ENCODE results near the gene MECR.

Gene MECR

DNA sequence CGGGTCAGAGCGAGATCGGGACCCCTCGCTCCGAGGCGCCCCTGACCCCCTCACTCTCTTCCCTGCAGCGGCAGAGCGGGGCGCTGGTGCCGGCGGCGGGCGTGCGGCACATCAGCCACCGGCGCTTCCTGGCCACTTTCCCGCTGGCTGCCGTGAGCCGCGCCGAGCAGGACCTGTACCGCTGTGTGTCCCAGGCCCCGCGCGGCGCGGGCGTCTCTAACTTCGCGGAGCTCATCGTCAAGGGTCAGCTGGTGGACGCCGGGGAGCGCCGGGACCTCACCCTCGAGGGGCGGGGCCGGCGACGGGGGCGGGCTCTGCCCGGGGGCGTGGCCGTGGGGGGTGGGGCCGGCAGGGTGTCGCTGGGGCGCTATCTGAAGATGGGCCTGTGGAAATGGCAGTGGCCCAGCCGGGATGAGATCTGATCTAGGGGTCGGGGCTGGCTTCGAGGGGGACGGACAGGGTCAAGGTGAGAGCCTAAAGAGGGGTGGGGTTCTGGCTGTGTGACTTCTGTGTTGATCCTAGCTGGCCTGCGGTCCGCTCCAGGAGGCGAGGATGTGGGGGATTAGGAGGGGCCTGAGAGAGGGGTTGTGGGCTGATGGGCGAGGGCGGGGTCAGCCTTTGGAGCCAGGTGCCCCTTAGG is 29.2 kb upstream of the MECR start:
- Mint-ChIP-seq H3K36me3 (ENCODE audit: low read depth) (no peaks in the 10 kb centered on the region), H3K4me1 (ENCODE audit: low read depth) (peaks cover 14% of the 10 kb centered on the region), H3K27me3 (peaks cover 62% of the 10 kb centered on the region), H3K4me3 (peak overlapping the region; percentile 69), H3K27ac (no peak overlapping the region), H3K9me3 (no peaks in the 10 kb centered on the region)
- intact Hi-C loops (cut with micrococcal nuclease), result no loop called here

DNA sequence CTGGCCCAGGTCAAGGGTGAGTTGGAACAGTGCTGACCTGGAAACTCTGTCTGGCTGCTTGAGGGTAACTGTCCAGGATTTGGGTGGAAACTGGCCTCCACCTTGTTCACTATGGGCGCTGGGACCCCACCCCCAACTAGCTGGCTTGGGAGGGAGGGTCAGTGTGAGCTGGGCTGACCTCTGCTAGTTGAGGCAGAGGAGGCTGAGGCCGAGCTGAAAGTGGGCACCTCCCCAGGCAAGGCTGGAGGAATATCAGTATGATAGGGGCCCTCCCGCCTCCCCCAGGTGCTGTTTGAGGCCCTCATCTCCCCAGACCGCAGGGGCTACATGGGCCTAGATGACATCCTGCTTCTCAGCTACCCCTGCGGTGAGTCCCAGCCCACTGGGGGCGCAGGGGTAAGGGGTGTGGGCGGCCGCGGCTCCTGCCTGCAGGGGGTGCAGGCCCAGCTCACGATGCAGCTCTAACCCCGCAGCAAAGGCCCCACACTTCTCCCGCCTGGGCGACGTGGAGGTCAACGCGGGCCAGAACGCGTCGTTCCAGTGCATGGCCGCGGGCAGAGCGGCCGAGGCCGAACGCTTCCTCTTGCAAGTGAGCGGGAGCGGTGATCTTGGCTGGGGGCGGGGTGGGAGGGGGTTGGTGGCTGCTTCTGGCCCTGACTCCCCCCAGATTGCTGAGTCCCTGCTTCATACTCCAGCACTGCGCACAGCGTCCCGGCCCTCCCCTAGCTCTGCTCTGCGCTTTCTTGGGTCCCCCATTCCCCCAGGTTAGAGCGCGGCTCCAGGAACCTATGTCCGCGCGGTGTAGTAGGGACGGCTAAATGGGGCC is 28.5 kb upstream of the MECR start:
- Mint-ChIP-seq H3K27me3 (peaks cover 62% of the 10 kb centered on the region), H3K4me1 (ENCODE audit: low read depth) (peaks cover 14% of the 10 kb centered on the region)
- intact Hi-C loops (cut with micrococcal nuclease), result no loop called here

DNA sequence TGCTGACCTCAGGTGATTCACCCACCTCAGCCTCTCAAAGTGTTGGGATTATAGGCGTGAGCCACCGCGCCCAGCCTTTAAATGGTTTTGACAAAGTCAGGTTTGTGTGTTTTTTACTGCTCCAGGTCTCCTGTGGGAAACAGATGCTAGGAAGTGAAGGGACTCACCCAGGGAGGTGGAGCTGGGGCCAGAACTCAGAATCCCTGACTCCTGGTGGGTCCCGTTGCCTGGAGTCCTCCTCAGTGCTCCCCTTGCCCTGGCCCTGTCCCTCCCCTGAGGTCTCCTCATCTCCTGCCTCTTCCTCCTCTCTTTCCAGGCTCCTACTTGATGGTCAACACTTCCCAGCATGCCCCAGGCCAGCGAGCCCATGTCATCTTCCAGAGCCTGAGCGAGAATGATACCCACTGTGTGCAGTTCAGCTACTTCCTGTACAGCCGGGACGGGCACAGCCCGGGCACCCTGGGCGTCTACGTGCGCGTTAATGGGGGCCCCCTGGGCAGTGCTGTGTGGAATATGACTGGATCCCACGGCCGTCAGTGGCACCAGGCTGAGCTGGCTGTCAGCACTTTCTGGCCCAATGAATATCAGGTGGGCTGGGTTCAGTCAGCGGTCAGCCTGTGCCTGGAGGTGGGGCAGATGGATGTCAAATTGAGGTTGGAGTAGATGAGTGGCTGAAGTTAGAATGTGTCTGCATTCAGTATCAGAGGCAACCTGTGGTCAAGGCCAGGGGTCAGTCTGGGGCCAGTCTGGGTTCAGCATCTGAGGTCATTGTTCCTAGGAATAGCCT is 27.6 kb upstream of the MECR start:
- Mint-ChIP-seq H3K9me3 (no peaks in the 10 kb centered on the region), H3K4me3 (no peak overlapping the region), H3K4me1 (ENCODE audit: low read depth) (peaks cover 14% of the 10 kb centered on the region), H3K27me3 (peaks cover 62% of the 10 kb centered on the region), H3K36me3 (ENCODE audit: low read depth) (no peaks in the 10 kb centered on the region), H3K27ac (no peak overlapping the region)
- intact Hi-C loops (cut with micrococcal nuclease), result no loop called here

More for the DNA sequence above, 28.5 kb upstream of the MECR start:
- peak overlapping the region; percentile 69 for H3K4me3 Mint-ChIP-seq
- no peaks in the 10 kb centered on the region for H3K9me3 Mint-ChIP-seq
- no peaks in the 10 kb centered on the region for H3K36me3 Mint-ChIP-seq (ENCODE audit: low read depth)
- no peak overlapping the region for H3K27ac Mint-ChIP-seq

- peaks cover 62% of the 10 kb centered on the region for H3K27me3 Mint-ChIP-seq
- no peaks in the 10 kb centered on the region for H3K9me3 Mint-ChIP-seq
- no peaks in the 10 kb centered on the region for H3K36me3 Mint-ChIP-seq (ENCODE audit: low read depth)
- H3K4me3 Mint-ChIP-seq, result no peak overlapping the region
- no peak overlapping the region for H3K27ac Mint-ChIP-seq
- intact Hi-C loops (cut with micrococcal nuclease), result no loop called here
- H3K4me1 Mint-ChIP-seq (ENCODE audit: low read depth), result peaks cover 14% of the 10 kb centered on the region
These were observed 26.5 kb upstream of the MECR start for GRCh38 chr1:29256979-29257804.

DNA sequence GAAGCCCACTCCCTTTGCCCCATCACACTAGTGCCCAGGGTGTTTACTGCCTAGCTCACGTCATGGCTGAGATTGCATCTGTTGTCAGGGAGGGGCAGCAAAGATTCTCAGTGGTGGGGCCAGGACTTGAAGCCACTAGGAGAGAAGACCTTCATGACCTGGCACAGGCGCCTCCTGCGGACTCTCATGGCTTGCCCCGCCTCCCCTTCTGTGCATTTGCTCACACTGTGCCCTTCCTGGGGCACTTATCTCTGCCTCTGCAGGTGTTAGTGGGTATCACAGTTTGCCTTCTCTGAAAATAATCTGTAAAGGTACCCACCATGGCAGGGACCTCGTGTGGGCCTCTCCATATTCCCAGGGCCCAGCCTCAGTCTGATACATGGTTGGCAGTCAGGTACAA is 25.7 kb upstream of the MECR start:
- Mint-ChIP-seq H3K36me3 (ENCODE audit: low read depth) (no peaks in the 10 kb centered on the region), H3K4me1 (ENCODE audit: low read depth) (peaks cover 14% of the 10 kb centered on the region), H3K27me3 (peaks cover 54% of the 10 kb centered on the region), H3K4me3 (no peak overlapping the region), H3K9me3 (no peaks in the 10 kb centered on the region), H3K27ac (no peak overlapping the region)
- intact Hi-C loops (cut with micrococcal nuclease), result no loop called here

DNA sequence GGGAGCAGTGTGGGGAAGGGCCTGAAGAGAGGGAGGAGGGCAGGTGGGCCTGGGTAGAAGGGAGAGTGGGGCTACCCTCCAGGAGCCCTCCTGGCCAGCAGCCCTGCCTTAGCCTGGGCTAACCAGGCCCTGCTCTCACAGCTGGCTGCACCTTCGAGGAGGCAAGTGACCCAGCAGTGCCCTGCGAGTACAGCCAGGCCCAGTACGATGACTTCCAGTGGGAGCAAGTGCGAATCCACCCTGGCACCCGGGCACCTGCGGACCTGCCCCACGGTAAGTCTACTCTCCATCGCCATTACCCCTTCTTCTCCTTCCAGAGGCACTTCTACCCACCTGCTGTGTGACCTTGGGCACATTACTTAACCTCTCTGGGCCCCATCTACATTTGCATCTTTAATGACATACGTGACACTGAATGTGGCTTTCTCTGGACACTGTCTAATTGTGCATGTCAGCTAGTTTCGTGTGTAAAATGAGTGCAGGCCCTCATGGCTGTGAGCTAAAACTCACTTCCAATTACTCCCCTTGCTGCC is 24.5 kb upstream of the MECR start:
- Mint-ChIP-seq H3K27ac (no peak overlapping the region), H3K4me1 (ENCODE audit: low read depth) (peaks cover 10% of the 10 kb centered on the region), H3K27me3 (peaks cover 42% of the 10 kb centered on the region), H3K36me3 (ENCODE audit: low read depth) (no peaks in the 10 kb centered on the region), H3K4me3 (no peak overlapping the region), H3K9me3 (no peaks in the 10 kb centered on the region)
- intact Hi-C loops (cut with micrococcal nuclease), result no loop called here

- peaks cover 6% of the 10 kb centered on the region for H3K4me1 Mint-ChIP-seq (ENCODE audit: low read depth)
- H3K9me3 Mint-ChIP-seq, result no peaks in the 10 kb centered on the region
- H3K27ac Mint-ChIP-seq, result no peak overlapping the region
- no peak overlapping the region for H3K4me3 Mint-ChIP-seq
- intact Hi-C loops (cut with micrococcal nuclease), result no loop called here
- peaks cover 38% of the 10 kb centered on the region for H3K27me3 Mint-ChIP-seq
- no peaks in the 10 kb centered on the region for H3K36me3 Mint-ChIP-seq (ENCODE audit: low read depth)
These were observed 23.6 kb upstream of the MECR start for GRCh38 chr1:29254346-29254745.

DNA sequence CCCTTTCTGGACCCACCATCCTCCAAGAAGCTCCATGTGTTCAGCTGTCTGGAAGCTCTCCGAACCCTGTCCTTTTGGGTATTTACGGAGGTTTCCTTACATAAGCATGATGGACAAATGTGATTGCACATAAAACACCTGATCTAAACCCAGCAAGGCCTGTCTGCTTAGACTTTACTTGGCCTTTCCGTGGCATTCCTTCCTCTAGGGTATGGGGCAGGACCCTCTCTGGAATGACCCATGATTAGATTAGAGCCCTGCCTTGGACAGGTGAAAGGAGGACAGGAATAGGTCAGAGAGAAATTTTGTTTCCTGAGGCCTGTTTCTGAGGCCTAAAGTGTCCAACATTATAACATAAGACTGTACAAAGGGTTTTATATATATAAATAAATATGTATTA is 22.4 kb upstream of the MECR start:
- intact Hi-C loops (cut with micrococcal nuclease), result no loop called here
- Mint-ChIP-seq H3K4me1 (ENCODE audit: low read depth) (no peaks in the 10 kb centered on the region), H3K27ac (no peak overlapping the region), H3K27me3 (peaks cover 26% of the 10 kb centered on the region), H3K36me3 (ENCODE audit: low read depth) (no peaks in the 10 kb centered on the region), H3K9me3 (no peaks in the 10 kb centered on the region), H3K4me3 (no peak overlapping the region)

GRCh38 chr1:29251164-29252124 is 20.7 kb upstream of the MECR start:
- H3K27ac Mint-ChIP-seq, result no peak overlapping the region
- intact Hi-C loops (cut with micrococcal nuclease), result no loop called here
- H3K4me3 Mint-ChIP-seq, result no peak overlapping the region
- H3K9me3 Mint-ChIP-seq, result no peaks in the 10 kb centered on the region
- no peaks in the 10 kb centered on the region for H3K36me3 Mint-ChIP-seq (ENCODE audit: low read depth)
- H3K4me1 Mint-ChIP-seq (ENCODE audit: low read depth), result no peaks in the 10 kb centered on the region
- peaks cover 11% of the 10 kb centered on the region for H3K27me3 Mint-ChIP-seq

DNA sequence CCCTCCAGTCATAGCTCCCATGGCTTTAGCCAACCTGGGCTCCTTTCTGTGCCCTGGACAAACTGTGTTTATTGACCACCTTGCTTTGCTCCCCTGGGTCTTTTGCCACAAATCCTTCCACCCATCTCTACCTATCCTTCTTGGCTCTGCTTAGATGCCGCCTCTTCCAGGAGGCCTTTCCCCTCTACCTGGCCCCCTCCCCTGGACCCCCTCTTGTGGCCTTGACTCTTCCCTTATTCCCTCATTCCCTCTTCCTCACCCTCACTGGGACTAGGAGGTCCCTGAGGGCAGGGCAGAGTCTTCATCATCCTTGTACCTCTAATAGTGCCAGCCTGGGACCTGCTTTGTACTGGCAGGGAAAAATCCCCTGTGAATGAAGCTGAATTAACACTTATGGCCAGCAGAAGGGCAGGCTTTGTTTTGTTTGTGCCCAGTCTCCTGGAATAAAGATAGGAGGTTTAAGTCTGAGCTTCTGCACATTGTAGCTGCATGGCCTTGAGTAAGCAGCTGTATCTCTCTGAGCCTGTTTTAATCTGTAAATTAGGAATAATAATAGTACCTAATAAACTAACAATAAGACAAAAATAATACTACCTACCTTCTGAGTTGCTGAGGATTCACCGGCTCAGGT is 19.3 kb upstream of the MECR start:
- Mint-ChIP-seq H3K9me3 (no peaks in the 10 kb centered on the region), H3K36me3 (ENCODE audit: low read depth) (no peaks in the 10 kb centered on the region), H3K4me3 (no peak overlapping the region), H3K4me1 (ENCODE audit: low read depth) (no peaks in the 10 kb centered on the region), H3K27me3 (peaks cover 3% of the 10 kb centered on the region), H3K27ac (no peak overlapping the region)
- intact Hi-C loops (cut with micrococcal nuclease), result no loop called here

- no peak overlapping the region for H3K27ac Mint-ChIP-seq
- no peaks in the 10 kb centered on the region for H3K36me3 Mint-ChIP-seq (ENCODE audit: low read depth)
- H3K4me1 Mint-ChIP-seq (ENCODE audit: low read depth), result no peaks in the 10 kb centered on the region
- intact Hi-C loops (cut with micrococcal nuclease), result no loop called here
- H3K4me3 Mint-ChIP-seq, result no peak overlapping the region
- H3K27me3 Mint-ChIP-seq, result peaks cover 3% of the 10 kb centered on the region
- no peaks in the 10 kb centered on the region for H3K9me3 Mint-ChIP-seq
These were observed 18.5 kb upstream of the MECR start for GRCh38 chr1:29249170-29249691.

GRCh38 chr1:29248409-29248808 is 17.7 kb upstream of the MECR start:
- H3K4me3 Mint-ChIP-seq, result no peak overlapping the region
- H3K36me3 Mint-ChIP-seq (ENCODE audit: low read depth), result no peaks in the 10 kb centered on the region
- H3K27me3 Mint-ChIP-seq, result peaks cover 3% of the 10 kb centered on the region
- intact Hi-C loops (cut with micrococcal nuclease), result no loop called here
- no peak overlapping the region for H3K27ac Mint-ChIP-seq
- H3K9me3 Mint-ChIP-seq, result no peaks in the 10 kb centered on the region
- H3K4me1 Mint-ChIP-seq (ENCODE audit: low read depth), result no peaks in the 10 kb centered on the region
